ENCODE results near the gene CDHR3.
"Not testable (repeated sequence)": the region's sequence is repeated elsewhere in the genome, so short reads cannot be mapped to it uniquely, and the experiment has no call there.

The CDHR3 gene

DNA sequence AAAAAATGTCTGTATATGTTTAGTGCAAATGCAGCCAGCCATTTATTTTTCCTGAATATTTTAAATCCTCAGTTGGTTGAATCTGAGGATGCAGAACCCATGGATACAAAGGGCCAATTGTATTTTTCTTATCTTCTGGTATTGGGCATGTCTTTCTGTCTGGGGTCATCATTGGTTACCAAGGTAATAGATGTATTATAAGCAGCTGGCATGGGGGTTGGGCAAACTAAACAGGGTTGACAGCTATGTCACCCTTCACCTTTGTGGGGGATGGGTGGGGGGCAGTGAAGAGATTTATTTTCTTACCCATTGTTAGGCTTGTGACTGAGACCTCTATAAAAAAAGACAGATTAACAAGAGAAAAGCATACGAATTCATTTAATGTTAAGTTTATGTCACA, 38.8 kb downstream of the CDHR3 start:
- no peaks in the 10 kb centered on the region for H3F3A ChIP-seq (ENCODE audit: insufficient read depth)
- H3K27me3 ChIP-seq (ENCODE audit: low read length) = no peaks in the 10 kb centered on the region
- H4K20me1 ChIP-seq (ENCODE audit: low read depth, low read length) = no peaks in the 10 kb centered on the region
- H3K4me3 ChIP-seq (ENCODE audit: insufficient read depth, low read length, poor library complexity, severe bottlenecking) = no peak overlapping the region
- no peaks in the 10 kb centered on the region for H3K79me2 ChIP-seq (ENCODE audit: insufficient read depth, low read length)
- no peak overlapping the region for H3K9ac ChIP-seq (ENCODE audit: low read length)
- TF ChIP-seq EZH2phosphoT487 (conservative IDR thresholded peaks at IDR 0.05; ENCODE audit: low read length) = no peak
- TF ChIP-seq, protein P1, sequence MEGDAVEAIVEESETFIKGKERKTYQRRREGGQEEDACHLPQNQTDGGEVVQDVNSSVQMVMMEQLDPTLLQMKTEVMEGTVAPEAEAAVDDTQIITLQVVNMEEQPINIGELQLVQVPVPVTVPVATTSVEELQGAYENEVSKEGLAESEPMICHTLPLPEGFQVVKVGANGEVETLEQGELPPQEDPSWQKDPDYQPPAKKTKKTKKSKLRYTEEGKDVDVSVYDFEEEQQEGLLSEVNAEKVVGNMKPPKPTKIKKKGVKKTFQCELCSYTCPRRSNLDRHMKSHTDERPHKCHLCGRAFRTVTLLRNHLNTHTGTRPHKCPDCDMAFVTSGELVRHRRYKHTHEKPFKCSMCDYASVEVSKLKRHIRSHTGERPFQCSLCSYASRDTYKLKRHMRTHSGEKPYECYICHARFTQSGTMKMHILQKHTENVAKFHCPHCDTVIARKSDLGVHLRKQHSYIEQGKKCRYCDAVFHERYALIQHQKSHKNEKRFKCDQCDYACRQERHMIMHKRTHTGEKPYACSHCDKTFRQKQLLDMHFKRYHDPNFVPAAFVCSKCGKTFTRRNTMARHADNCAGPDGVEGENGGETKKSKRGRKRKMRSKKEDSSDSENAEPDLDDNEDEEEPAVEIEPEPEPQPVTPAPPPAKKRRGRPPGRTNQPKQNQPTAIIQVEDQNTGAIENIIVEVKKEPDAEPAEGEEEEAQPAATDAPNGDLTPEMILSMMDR (IDR thresholded peaks at IDR 0.05; ENCODE audit: insufficient read depth, low read length, poor library complexity, severe bottlenecking) = no peak
- H3K9me2 ChIP-seq (replicated peaks; ENCODE audit: insufficient read depth, low read length) = no peaks in the 10 kb centered on the region
- H2AFZ ChIP-seq (ENCODE audit: low read depth, low read length, severe bottlenecking) = no peak overlapping the region
- no peaks in the 10 kb centered on the region for H3K36me3 ChIP-seq (ENCODE audit: low read length)
- peaks cover 1% of the 10 kb centered on the region; the same call in 1 of the 2 replicates for H3K9me3 ChIP-seq (ENCODE audit: insufficient read depth, low read length)
- H3K27ac ChIP-seq (ENCODE audit: low read depth, low read length) = no peak overlapping the region
- H3K4me2 ChIP-seq (ENCODE audit: low read depth, low read length, poor library complexity, severe bottlenecking) = no peak overlapping the region

- H3K4me3 ChIP-seq (ENCODE audit: insufficient read depth, low read length, poor library complexity, severe bottlenecking) = no peak overlapping the region
- no peaks in the 10 kb centered on the region for H3K27me3 ChIP-seq (ENCODE audit: low read length)
- no peaks in the 10 kb centered on the region for H3K79me2 ChIP-seq (ENCODE audit: insufficient read depth, low read length)
- H3K4me2 ChIP-seq (ENCODE audit: low read depth, low read length, poor library complexity, severe bottlenecking) = no peak overlapping the region
- TF ChIP-seq, protein P1 (IDR thresholded peaks at IDR 0.05; ENCODE audit: insufficient read depth, low read length, poor library complexity, severe bottlenecking) = no peak
- TF ChIP-seq EZH2phosphoT487 (conservative IDR thresholded peaks at IDR 0.05; ENCODE audit: low read length) = no peak
- H3K9me2 ChIP-seq (replicated peaks; ENCODE audit: insufficient read depth, low read length) = no peaks in the 10 kb centered on the region
- no peak overlapping the region for H2AFZ ChIP-seq (ENCODE audit: low read depth, low read length, severe bottlenecking)
- no peak overlapping the region for H3K27ac ChIP-seq (ENCODE audit: low read depth, low read length)
- no peaks in the 10 kb centered on the region for H3F3A ChIP-seq (ENCODE audit: insufficient read depth)
- no peak overlapping the region for H3K9ac ChIP-seq (ENCODE audit: low read length)
- H3K9me3 ChIP-seq (ENCODE audit: insufficient read depth, low read length) = peaks cover 10% of the 10 kb centered on the region; the same call in 1 of the 2 replicates
- H4K20me1 ChIP-seq (ENCODE audit: low read depth, low read length) = no peaks in the 10 kb centered on the region
- no peaks in the 10 kb centered on the region for H3K36me3 ChIP-seq (ENCODE audit: low read length)
Measured at GRCh38 chr7:106003525-106004064, 40.5 kb downstream of the CDHR3 start.

GRCh38 chr7:106006906-106007305, 43.8 kb downstream of the CDHR3 start:
- Histone ChIP-seq H3K27me3 (ENCODE audit: low read length) (no peaks in the 10 kb centered on the region), H3F3A (ENCODE audit: insufficient read depth) (no peaks in the 10 kb centered on the region), H3K27ac (ENCODE audit: low read depth, low read length) (no peak overlapping the region), H3K9me2 (replicated peaks; ENCODE audit: insufficient read depth, low read length) (no peaks in the 10 kb centered on the region), H3K4me3 (ENCODE audit: insufficient read depth, low read length, poor library complexity, severe bottlenecking) (no peak overlapping the region), H2AFZ (ENCODE audit: low read depth, low read length, severe bottlenecking) (no peak overlapping the region), H3K79me2 (ENCODE audit: insufficient read depth, low read length) (no peaks in the 10 kb centered on the region), H4K20me1 (ENCODE audit: low read depth, low read length) (no peaks in the 10 kb centered on the region), H3K9ac (ENCODE audit: low read length) (no peak overlapping the region), H3K36me3 (ENCODE audit: low read length) (no peaks in the 10 kb centered on the region), H3K4me2 (ENCODE audit: low read depth, low read length, poor library complexity, severe bottlenecking) (no peak overlapping the region), H3K9me3 (ENCODE audit: insufficient read depth, low read length) (peaks cover 10% of the 10 kb centered on the region; the same call in 1 of the 2 replicates)
- no peak for TF ChIP-seq EZH2phosphoT487 (conservative IDR thresholded peaks at IDR 0.05; ENCODE audit: low read length)
- TF ChIP-seq, protein P1 (IDR thresholded peaks at IDR 0.05; ENCODE audit: insufficient read depth, low read length, poor library complexity, severe bottlenecking) = no peak

DNA sequence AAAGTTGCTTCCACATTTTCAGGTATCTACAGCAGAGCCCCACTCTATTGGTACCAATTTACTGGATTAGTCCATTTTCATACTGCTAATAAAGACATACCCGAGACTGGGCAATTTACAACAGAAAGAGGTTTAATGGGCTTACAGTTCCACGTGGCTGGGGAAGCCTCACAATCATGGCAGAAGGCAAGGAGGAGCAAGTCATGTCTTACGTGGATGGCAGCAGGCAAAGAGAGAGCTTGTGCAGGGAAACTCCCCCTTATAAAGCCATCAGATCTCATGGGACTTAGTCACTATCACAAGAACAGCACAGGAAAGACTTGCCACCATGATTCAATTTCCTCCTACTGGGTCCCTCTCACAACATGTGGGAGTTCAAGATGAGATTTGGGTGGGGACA, 44.7 kb downstream of the CDHR3 start:
- H3K9me2 ChIP-seq (replicated peaks; ENCODE audit: insufficient read depth, low read length); H3K27ac ChIP-seq (ENCODE audit: low read depth, low read length); H3F3A ChIP-seq (ENCODE audit: insufficient read depth); H3K9me3 ChIP-seq (ENCODE audit: insufficient read depth, low read length); H2AFZ ChIP-seq (ENCODE audit: low read depth, low read length, severe bottlenecking); H3K79me2 ChIP-seq (ENCODE audit: insufficient read depth, low read length); H4K20me1 ChIP-seq (ENCODE audit: low read depth, low read length); H3K4me3 ChIP-seq (ENCODE audit: insufficient read depth, low read length, poor library complexity, severe bottlenecking); H3K27me3 ChIP-seq (ENCODE audit: low read length); H3K9ac ChIP-seq (ENCODE audit: low read length); H3K36me3 ChIP-seq (ENCODE audit: low read length); H3K4me2 ChIP-seq (ENCODE audit: low read depth, low read length, poor library complexity, severe bottlenecking): not testable (repeated sequence)

All from SU-DHL-6 (cell line).